ENCODE data around the gene CTNND2. TPM values are rescaled to one million over a fixed set of nuclear protein-coding genes. Genes with fewer than 3 reads are reported as not detected.

The CTNND2 gene
- total and polyA plus RNA-seq, 8 donors, result 9.2 to 62.8 (median 43.7) TPM

- 74 to 85% methylated on average over 5 of the region's 5 CpGs for WGBS, 2 donors
- no peak for FAIRE-seq
- Histone ChIP-seq H3K4me1 (no peaks in the 10 kb centered on the region), H3K9me3 (no peaks in the 10 kb centered on the region), H3K36me3 (no peaks in the 10 kb centered on the region), H3K4me3 (no peak overlapping the region), H3K27ac (no peak overlapping the region), H3K27me3 (no peaks in the 10 kb centered on the region)
- DNase-seq, result no peak
- intact Hi-C loops (cut with DNase I), result no loop called here
- ATAC-seq, result no peak
- TF ChIP-seq CTCF (IDR thresholded peaks at IDR 0.05), result no peak
Measured at GRCh38 chr5:11234501-11234911, 669.7 kb downstream of the CTNND2 start.

- H3K36me3 ChIP-seq, result no peaks in the 10 kb centered on the region
- ATAC-seq, result no peak
- WGBS, 2 donors, result 95 to 96% methylated on average over 3 of the region's 3 CpGs
- no peaks in the 10 kb centered on the region for H3K4me1 ChIP-seq
- no peaks in the 10 kb centered on the region for H3K9me3 ChIP-seq
- no peak for DNase-seq
- FAIRE-seq, result no peak
- intact Hi-C loops (cut with DNase I), result no loop called here
- TF ChIP-seq CTCF (IDR thresholded peaks at IDR 0.05), result no peak
- no peak overlapping the region for H3K4me3 ChIP-seq
- no peaks in the 10 kb centered on the region for H3K27me3 ChIP-seq
- H3K27ac ChIP-seq, result no peak overlapping the region
Measured at GRCh38 chr5:11230890-11231289, 673.4 kb downstream of the CTNND2 start.

- no peaks in the 10 kb centered on the region for H3K27me3 ChIP-seq
- H3K27ac ChIP-seq, result no peak overlapping the region
- H3K36me3 ChIP-seq, result no peaks in the 10 kb centered on the region
- WGBS, 2 donors, result 29 to 39% methylated on average over 3 of the region's 3 CpGs
- DNase-seq, result no peak
- ATAC-seq, result peak; percentile 16 to 57 (median 43)
- no peak overlapping the region for H3K4me3 ChIP-seq
- intact Hi-C loops (cut with DNase I), result no loop called here
- H3K4me1 ChIP-seq, result no peaks in the 10 kb centered on the region
- no peak for FAIRE-seq
- H3K9me3 ChIP-seq, result no peaks in the 10 kb centered on the region
- TF ChIP-seq CTCF (IDR thresholded peaks at IDR 0.05), result no peak
Measured at GRCh38 chr5:11227064-11227463, 677.2 kb downstream of the CTNND2 start.

GRCh38 chr5:11224436-11225187 is 679.6 kb downstream of the CTNND2 start:
- no peak for TF ChIP-seq CTCF (IDR thresholded peaks at IDR 0.05)
- no peaks in the 10 kb centered on the region for H3K36me3 ChIP-seq
- H3K4me3 ChIP-seq, result no peak overlapping the region
- WGBS, 2 donors, result 90 to 91% methylated on average over 1 of the region's 1 CpG
- no peak overlapping the region for H3K27ac ChIP-seq
- no peaks in the 10 kb centered on the region for H3K4me1 ChIP-seq
- DNase-seq, result no peak
- peak in 1 of 4 donors; percentile 54 for ATAC-seq
- FAIRE-seq, result no peak
- no peaks in the 10 kb centered on the region for H3K27me3 ChIP-seq
- H3K9me3 ChIP-seq, result no peaks in the 10 kb centered on the region
- intact Hi-C loops (cut with DNase I), result no loop called here

GRCh38 chr5:11222169-11222568 is 682.1 kb downstream of the CTNND2 start:
- 88 to 92% methylated on average over 5 of the region's 5 CpGs for WGBS, 2 donors
- Histone ChIP-seq H3K27ac (no peak overlapping the region), H3K27me3 (no peaks in the 10 kb centered on the region), H3K9me3 (no peaks in the 10 kb centered on the region), H3K36me3 (no peaks in the 10 kb centered on the region), H3K4me1 (no peaks in the 10 kb centered on the region), H3K4me3 (no peak overlapping the region)
- FAIRE-seq (no peak), DNase-seq (no peak), ATAC-seq (no peak)
- intact Hi-C loops (cut with DNase I), result no loop called here
- no peak for TF ChIP-seq CTCF (IDR thresholded peaks at IDR 0.05)
